OCI-LY7 (cell line): Measurements from ENCODE around the gene IQCE. TPM values are rescaled to one million over a fixed set of nuclear protein-coding genes. Genes with fewer than 3 reads are reported as not detected.

Experiments
- BruUV-seq: library from RNA; stranded (reverse); fragments of 400-500 nt; replicated peaks from 2 replicates; lab custom pipeline; 2021; lab: Mats Ljungman, UMichigan
- CTCF ChIA-PET: fragments of 300-600 bp; sonication (Branson Sonifier 250); formaldehyde crosslinking; loops from one replicate; lab custom pipeline; 2022; ENCODE audit warnings: antibody characterized with exemption; ENCODE audit not compliant: unreplicated experiment; lab: Charles Lee
- POLR2A ChIA-PET: fragments of 300-600 bp; sonication (Branson Sonifier 250); formaldehyde crosslinking; loops from one replicate; lab custom pipeline; 2022; ENCODE audit warnings: antibody characterized with exemption; lab: Charles Lee
- DNase-seq: peaks from one replicate; pipeline ENCODE4 v3.0.0-alpha.2; 2015; ENCODE audit warnings: low spot score
- H2AFZ ChIP-seq: fragments of 200-600 bp; sonication (generic), shearing (Covaris generic); 2 replicates; pipeline ENCODE4 v1.6.1; 2014; ENCODE audit warnings: mild to moderate bottlenecking, antibody characterized with exemption, low read length, moderate library complexity
- H3K27ac ChIP-seq: fragments of 200-600 bp; sonication (generic); 2 replicates; pipeline ENCODE4 v1.5.1; 2014; ENCODE audit warnings: mixed run types, low read depth, mild to moderate bottlenecking, moderate library complexity, low read length, inconsistent platforms; ENCODE audit not compliant: poor library complexity, severe bottlenecking
- H3K36me3 ChIP-seq: fragments of 200-600 bp; sonication (generic); 2 replicates; pipeline ENCODE4 v1.6.1; 2014; ENCODE audit warnings: mild to moderate bottlenecking, antibody characterized with exemption, low read length, moderate library complexity, mixed read lengths; ENCODE audit not compliant: insufficient read depth
- H3K4me1 ChIP-seq: fragments of 200-600 bp; sonication (generic); 2 replicates; pipeline ENCODE4 v1.5.1; 2014; ENCODE audit warnings: mild to moderate bottlenecking, low read length; ENCODE audit not compliant: insufficient read depth, poor library complexity, severe bottlenecking
- H3K4me2 ChIP-seq: fragments of 200-600 bp; sonication (generic); 2 replicates; pipeline ENCODE4 v1.6.1; 2014; ENCODE audit warnings: mild to moderate bottlenecking, low read length
- H3K4me3 ChIP-seq: fragments of 200-600 bp; sonication (generic); 2 replicates; pipeline ENCODE4 v1.5.1; 2014; ENCODE audit warnings: mild to moderate bottlenecking, low read depth, low read length; ENCODE audit not compliant: poor library complexity, severe bottlenecking
- H3K79me2 ChIP-seq: fragments of 200-600 bp; sonication (generic); 2 replicates; pipeline ENCODE4 v1.6.1; 2016; ENCODE audit warnings: low read depth, mild to moderate bottlenecking, low read length, moderate library complexity, mixed read lengths; ENCODE audit not compliant: insufficient read depth
- H3K9me2 ChIP-seq: fragments of 200-600 bp; sonication (generic); 2 replicates; pipeline ENCODE4 v1.6.1; 2016; ENCODE audit warnings: mild to moderate bottlenecking, low read length, mixed read lengths; ENCODE audit not compliant: insufficient read depth
- H3K9me3 ChIP-seq: fragments of 200-600 bp; sonication (generic); 2 replicates; pipeline ENCODE4 v1.6.1; 2014; ENCODE audit warnings: mild to moderate bottlenecking, mixed run types, low read length, mixed read lengths
- H4K20me1 ChIP-seq: fragments of 200-600 bp; sonication (generic); 2 replicates; pipeline ENCODE4 v1.6.1; 2014; ENCODE audit warnings: mild to moderate bottlenecking, antibody characterized with exemption, low read length, moderate library complexity, mixed read lengths; ENCODE audit not compliant: insufficient read depth
- EZH2phosphoT487 ChIP-seq: fragments of 200-600 bp; sonication (generic); IDR thresholded peaks from 2 replicates; pipeline ENCODE4 v1.6.1; 2018; ENCODE audit warnings: low read depth, borderline replicate concordance, mild to moderate bottlenecking, mixed run types, antibody characterized with exemption, low read length, moderate library complexity, mixed read lengths
- intact Hi-C: fragments of 100-400 bp; cut with micrococcal nuclease; formaldehyde crosslinking; loops from one replicate; pipeline ENCODE4 v1.10.0; 2022; ENCODE audit not compliant: unreplicated experiment
- total RNA-seq, 2 experiments: library from RNA; depleted of rRNA in 1 of 2; stranded (reverse); fragments of >200 nt in 1 of 2; shearing (Covaris generic) in 1 of 2; gene quantifications; 2 replicates each; pipeline ENCODE4 v1.2.3, GENCODE V29; 2014 to 2022
- TF ChIP-seq, protein P1 (sequence below): fragments of 200-600 bp; sonication (generic); conservative IDR thresholded peaks from 2 replicates; pipeline ENCODE4 v1.5.1; 2014; ENCODE audit warnings: mild to moderate bottlenecking, antibody characterized with exemption, low read length, moderate library complexity, mixed read lengths

IQCE gene
- total RNA-seq, 2 experiments from 2014 or later, result 6.2 to 6.6 TPM

DNA sequence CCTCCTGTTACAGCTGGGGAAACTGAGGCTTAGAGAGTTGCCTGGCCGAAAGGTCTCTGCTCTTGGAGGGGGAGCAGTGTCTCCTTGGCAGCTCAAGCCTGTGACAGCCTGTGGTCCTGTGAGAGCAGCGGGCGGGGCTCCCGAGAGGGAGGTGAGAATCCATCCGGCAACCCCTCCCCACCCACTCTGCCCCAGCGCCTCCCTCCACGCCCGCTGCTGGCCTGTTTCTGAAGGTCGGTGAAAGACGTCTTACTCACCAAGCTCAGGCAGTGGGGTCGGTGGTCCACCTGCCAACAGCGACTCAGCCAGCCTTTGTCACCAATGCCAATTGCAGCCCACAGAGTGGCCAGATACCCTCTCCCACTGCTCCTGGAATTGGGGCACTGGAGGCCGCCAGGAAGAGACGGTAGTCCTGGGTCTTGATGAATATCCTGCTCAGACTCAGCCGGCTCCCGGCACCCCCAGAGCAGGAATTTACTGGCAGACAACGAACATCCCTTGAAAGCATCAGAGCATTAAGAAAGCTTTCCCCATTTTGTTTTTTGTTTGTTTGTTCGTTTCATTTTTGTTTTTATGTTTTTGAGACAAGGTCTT lies 65.6 kb downstream of the IQCE start:
- intact Hi-C loops, result no loop called here
- H3K79me2 ChIP-seq, result no peaks in the 10 kb centered on the region
- POLR2A ChIA-PET, result no interaction called here
- no peaks in the 10 kb centered on the region for H4K20me1 ChIP-seq
- CTCF ChIA-PET, result interaction anchor here (0.6 kb wide), 1 partner anchor 44 kb away, joined by 4 read pairs; no protein-coding TSS in a partner anchor
- no peaks in the 10 kb centered on the region for H3K9me2 ChIP-seq
- no peak for DNase-seq
- BruUV-seq, result no TSS peak
- H3K36me3 ChIP-seq, result no peaks in the 10 kb centered on the region
- TF ChIP-seq EZH2phosphoT487, result no peak
- TF ChIP-seq, protein P1, sequence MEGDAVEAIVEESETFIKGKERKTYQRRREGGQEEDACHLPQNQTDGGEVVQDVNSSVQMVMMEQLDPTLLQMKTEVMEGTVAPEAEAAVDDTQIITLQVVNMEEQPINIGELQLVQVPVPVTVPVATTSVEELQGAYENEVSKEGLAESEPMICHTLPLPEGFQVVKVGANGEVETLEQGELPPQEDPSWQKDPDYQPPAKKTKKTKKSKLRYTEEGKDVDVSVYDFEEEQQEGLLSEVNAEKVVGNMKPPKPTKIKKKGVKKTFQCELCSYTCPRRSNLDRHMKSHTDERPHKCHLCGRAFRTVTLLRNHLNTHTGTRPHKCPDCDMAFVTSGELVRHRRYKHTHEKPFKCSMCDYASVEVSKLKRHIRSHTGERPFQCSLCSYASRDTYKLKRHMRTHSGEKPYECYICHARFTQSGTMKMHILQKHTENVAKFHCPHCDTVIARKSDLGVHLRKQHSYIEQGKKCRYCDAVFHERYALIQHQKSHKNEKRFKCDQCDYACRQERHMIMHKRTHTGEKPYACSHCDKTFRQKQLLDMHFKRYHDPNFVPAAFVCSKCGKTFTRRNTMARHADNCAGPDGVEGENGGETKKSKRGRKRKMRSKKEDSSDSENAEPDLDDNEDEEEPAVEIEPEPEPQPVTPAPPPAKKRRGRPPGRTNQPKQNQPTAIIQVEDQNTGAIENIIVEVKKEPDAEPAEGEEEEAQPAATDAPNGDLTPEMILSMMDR, result no peak
- no peaks in the 10 kb centered on the region for H3K4me1 ChIP-seq
- H3K4me2 ChIP-seq, result no peak overlapping the region
- no peak overlapping the region for H3K27ac ChIP-seq
- H2AFZ ChIP-seq, result no peak overlapping the region
- H3K4me3 ChIP-seq, result no peak overlapping the region
- no peaks in the 10 kb centered on the region for H3K9me3 ChIP-seq

DNA sequence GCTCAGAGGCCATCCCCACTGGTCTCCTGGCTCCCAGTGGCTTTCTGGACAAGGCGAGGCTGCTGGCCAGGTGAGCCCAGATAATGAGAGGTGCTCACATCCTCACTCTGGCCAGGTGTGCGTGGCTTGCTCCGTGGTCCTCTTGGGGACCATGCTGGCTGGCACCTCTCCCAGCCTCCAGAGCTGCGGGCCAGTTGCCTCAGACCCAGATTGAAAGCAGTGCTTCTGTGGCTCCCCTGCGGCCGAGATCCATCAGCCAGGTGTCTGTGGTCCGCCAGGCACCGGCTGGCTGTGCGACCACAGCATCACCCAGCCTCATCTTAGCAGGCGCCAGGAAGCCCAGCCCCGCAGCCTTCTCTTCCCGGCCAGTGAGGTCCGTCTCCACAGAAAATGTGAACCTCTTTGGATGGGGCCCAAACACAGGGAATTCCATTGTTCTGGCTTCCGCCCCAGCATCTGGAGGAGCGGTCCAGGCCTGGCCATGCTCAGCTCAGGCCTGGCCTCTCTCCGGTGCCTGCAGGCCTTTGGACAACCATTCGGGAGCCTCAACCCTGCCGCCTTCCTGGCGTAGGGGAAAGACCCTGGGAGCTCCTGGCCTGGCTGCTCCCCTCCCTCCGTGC lies 67.8 kb downstream of the IQCE start:
- DNase-seq, result no peak
- no peaks in the 10 kb centered on the region for H3K79me2 ChIP-seq
- H3K9me3 ChIP-seq, result no peaks in the 10 kb centered on the region
- H3K4me3 ChIP-seq, result no peak overlapping the region
- H3K27ac ChIP-seq, result no peak overlapping the region
- no TSS peak for BruUV-seq
- H3K4me1 ChIP-seq, result peaks cover 5% of the 10 kb centered on the region
- H3K36me3 ChIP-seq, result no peaks in the 10 kb centered on the region
- H3K4me2 ChIP-seq, result no peak overlapping the region
- no peaks in the 10 kb centered on the region for H3K9me2 ChIP-seq
- no peaks in the 10 kb centered on the region for H4K20me1 ChIP-seq
- ChIA-PET POLR2A (no interaction called here), CTCF (no interaction called here)
- TF ChIP-seq EZH2phosphoT487, result no peak
- TF ChIP-seq, protein P1, result no peak
- H2AFZ ChIP-seq, result no peak overlapping the region
- intact Hi-C loops, result no loop called here
